Parathyroid adenoma (tissue), 2 donors: ENCODE data around the gene DNAH2.

Experiments
- H2AFZ ChIP-seq: fragments of 300-600 bp; sonication (generic); one replicate; pipeline ENCODE4 v1.7.0; 2017; ENCODE audit warnings: antibody characterized with exemption, mild to moderate bottlenecking
- H3K27ac ChIP-seq: fragments of 300-600 bp; sonication (generic); one replicate; pipeline ENCODE4 v1.7.0; 2017
- H3K27me3 ChIP-seq: fragments of 300-600 bp; sonication (generic); one replicate; pipeline ENCODE4 v1.7.0; 2017; ENCODE audit warnings: low read length; ENCODE audit not compliant: control insufficient read depth, insufficient read depth
- H3K36me3 ChIP-seq: fragments of 300-600 bp; sonication (generic); one replicate; pipeline ENCODE4 v1.7.0; 2017; ENCODE audit warnings: low read length; ENCODE audit not compliant: control insufficient read depth, insufficient read depth
- H3K4me1 ChIP-seq: fragments of 300-600 bp; sonication (generic); one replicate; pipeline ENCODE4 v1.7.0; 2017; ENCODE audit warnings: control low read depth
- H3K4me2 ChIP-seq: fragments of 300-600 bp; sonication (generic); one replicate; pipeline ENCODE4 v1.7.0; 2017; ENCODE audit warnings: low read length
- H3K4me3 ChIP-seq: fragments of 300-600 bp; sonication (generic); one replicate; pipeline ENCODE4 v1.7.0; 2017; ENCODE audit warnings: low read depth, low read length
- H3K79me2 ChIP-seq: fragments of 300-600 bp; sonication (generic); one replicate; pipeline ENCODE4 v1.7.0; 2017; ENCODE audit warnings: control low read depth
- H3K9ac ChIP-seq: fragments of 300-600 bp; sonication (generic); one replicate; pipeline ENCODE4 v1.7.0; 2017; ENCODE audit warnings: mild to moderate bottlenecking
- H3K9me3 ChIP-seq: fragments of 300-600 bp; sonication (generic); one replicate; pipeline ENCODE4 v1.7.0; 2017; ENCODE audit warnings: low read length; ENCODE audit not compliant: control insufficient read depth
- CTCF ChIP-seq: fragments of 300-600 bp; sonication (generic); IDR thresholded peaks from one replicate; pipeline ENCODE4 v1.7.0; 2017; ENCODE audit warnings: antibody characterized with exemption, mild to moderate bottlenecking
- donor health status: primary hyperparathyroidism.

DNAH2 gene

GRCh38 chr17:7818746-7819645 lies 101.5 kb downstream of the DNAH2 start:
- Histone ChIP-seq H3K4me2 (no peak overlapping the region), H3K27me3 (no peaks in the 10 kb centered on the region), H3K9ac (no peak overlapping the region), H2AFZ (no peak overlapping the region), H3K79me2 (no peaks in the 10 kb centered on the region), H3K4me3 (no peak overlapping the region), H3K4me1 (peaks cover under 1% of the 10 kb centered on the region), H3K27ac (no peak overlapping the region), H3K9me3 (no peaks in the 10 kb centered on the region), H3K36me3 (no peaks in the 10 kb centered on the region)
- TF ChIP-seq CTCF, result no peak

- Histone ChIP-seq H3K4me2 (no peak overlapping the region), H3K27me3 (no peaks in the 10 kb centered on the region), H3K9ac (no peak overlapping the region), H2AFZ (no peak overlapping the region), H3K4me3 (no peak overlapping the region), H3K9me3 (no peaks in the 10 kb centered on the region), H3K79me2 (no peaks in the 10 kb centered on the region), H3K27ac (no peak overlapping the region), H3K4me1 (peaks cover 12% of the 10 kb centered on the region), H3K36me3 (no peaks in the 10 kb centered on the region)
- no peak for TF ChIP-seq CTCF
Observed at GRCh38 chr17:7820231-7820630, 102.7 kb downstream of the DNAH2 start.

- Histone ChIP-seq H3K27ac (no peak overlapping the region), H2AFZ (no peak overlapping the region), H3K36me3 (no peaks in the 10 kb centered on the region), H3K79me2 (no peaks in the 10 kb centered on the region), H3K4me3 (no peak overlapping the region), H3K4me2 (no peak overlapping the region), H3K4me1 (peaks cover 20% of the 10 kb centered on the region), H3K9me3 (no peaks in the 10 kb centered on the region), H3K9ac (no peak overlapping the region), H3K27me3 (no peaks in the 10 kb centered on the region)
- TF ChIP-seq CTCF, result no peak
Observed at GRCh38 chr17:7822126-7822525, 104.6 kb downstream of the DNAH2 start.

GRCh38 chr17:7823581-7824001 lies 106.0 kb downstream of the DNAH2 start:
- TF ChIP-seq CTCF, result no peak
- Histone ChIP-seq H3K27me3 (no peaks in the 10 kb centered on the region), H3K4me1 (peaks cover 20% of the 10 kb centered on the region), H3K9me3 (no peaks in the 10 kb centered on the region), H3K9ac (no peak overlapping the region), H3K79me2 (no peaks in the 10 kb centered on the region), H3K36me3 (no peaks in the 10 kb centered on the region), H3K27ac (no peak overlapping the region), H3K4me3 (no peak overlapping the region), H2AFZ (no peak overlapping the region), H3K4me2 (no peak overlapping the region)
